Pancreas (tissue), 10 donors: ENCODE results near the gene MAP2K5. TPM values are rescaled to one million over a fixed set of nuclear protein-coding genes. Genes with fewer than 3 reads are reported as not detected.

Experiments used
- ATAC-seq, 4 donors: fragments of 200-7000 bp; cut with Tn5 transposase; one replicate each; pipeline versions ENCODE4 v1.8.0 to v1.9.1; 2020; ENCODE audit warnings: mild to moderate bottlenecking in 4 of 4, moderate library complexity in 4 of 4
- DNase-seq, 6 donors: peaks; one replicate each; pipeline ENCODE4 v3.0.0-alpha.2; 2020
- FAIRE-seq: peaks from 2 replicates; lab custom pipeline; 2012; peaks lifted over from hg19 to GRCh38; lab: Jason Lieb, UNC
- H3K27ac ChIP-seq, 4 donors: fragments of 200-600 bp; sonication (generic); 1 replicate in 3 of 4; 2 replicates in 1 of 4; pipeline versions ENCODE4 v1.5.0 to v1.8.0; 2020
- H3K27me3 ChIP-seq, 4 donors: fragments of 200-600 bp; one replicate each; pipeline ENCODE4 v1.8.0; 2021
- H3K36me3 ChIP-seq, 3 donors: fragments of 200-600 bp; sonication (generic) in 1 of 3; one replicate each; pipeline versions ENCODE4 v1.5.0 to v1.8.0; 2020 to 2021
- H3K4me1 ChIP-seq, 3 donors: fragments of 200-600 bp; one replicate each; pipeline ENCODE4 v1.8.0; 2021
- H3K4me3 ChIP-seq, 4 donors: fragments of 200-600 bp; sonication (generic) in 2 of 4; one replicate each; pipeline versions ENCODE4 v1.5.0 to v1.8.0; 2020 to 2021
- H3K9me3 ChIP-seq, 4 donors: fragments of 200-600 bp; one replicate each; pipeline ENCODE4 v1.8.0; 2021
- WGBS, 2 donors: extraction: QIAGEN DNeasy Blood & Tissue Kit; methylation state at CpG; one replicate each; pipeline ENCODE4 v1.1.7; 2013; 5-methylcytosine and 5-hydroxymethylcytosine counted together
- intact Hi-C, 3 donors: fragments of 100-400 bp; cut with DNase I; formaldehyde crosslinking; loops; one replicate each; pipeline versions ENCODE4 v1.11.1 to v1.14.2; 2022
- polyA plus RNA-seq, 2 donors: library from polyadenylated mRNA; stranded (reverse); fragments of 200-250 nt; gene quantifications; one replicate each; pipeline ENCODE4 v1.2.3, GENCODE V29; 2013
- total RNA-seq, 6 donors: library from RNA; stranded (reverse); fragmentation: NEBNext Ultra II Directional in 4 of 6; extraction: Animal tissue kit (Norgen Biotek cat#: 25700) in 4 of 6; gene quantifications; one replicate each; pipeline versions ENCODE4 v1.2.1 to v1.2.4, GENCODE V29; 2021 to 2023
- TF ChIP-seq, protein P1 (sequence below), 4 donors: fragments of 200-600 bp; sonication (generic) in 3 of 4; IDR thresholded peaks; one replicate each; pipeline versions ENCODE4 v1.5.0 to v1.8.0; 2021; ENCODE audit warnings: antibody characterized with exemption in 4 of 4
- donor health status: healthy with polysubstance abuse.
- donor health status: DM: no; HTN: no; CAD: no; lungs with moderate emphysema.
- donor health status: DM: no; HTN: no; CAD: no.
- donor health status: control.
- donor health status: control.
- donor health status: Bipolar disorder and iron deficiency.
- donor health status: DM: yes; HTN: yes; CAD: no.
- donor health status: DM: no; HTN: no; CAD: no.
- donor health status: DM: no; HTN: no; CAD: no.
- donor health status: DM: yes; HTN: yes; CAD: no.

Gene MAP2K5
- total and polyA plus RNA-seq, 8 donors: 5.5 to 14.8 (median 10.0) TPM

DNA sequence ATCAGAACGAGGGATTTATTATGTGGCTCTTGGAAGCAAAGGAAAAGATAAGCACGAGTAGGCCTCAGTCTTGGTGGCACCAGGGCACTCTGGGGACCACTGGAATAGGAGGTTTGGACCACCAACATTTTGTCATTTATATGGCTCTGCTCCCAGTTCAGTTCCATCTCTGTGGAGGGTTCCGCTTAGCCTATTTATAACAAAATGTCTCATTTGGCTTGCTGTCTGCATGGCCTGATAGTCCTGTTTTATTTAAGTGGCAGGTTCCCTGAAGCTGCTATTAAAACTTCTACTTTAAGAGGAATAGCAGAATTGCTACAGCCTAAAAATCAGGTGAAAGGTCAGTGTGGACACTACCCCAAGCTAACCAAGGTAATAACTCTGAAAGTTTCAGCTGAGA is 27.2 kb downstream of the MAP2K5 start:
- intact Hi-C loops: no loop called here
- H3K27ac ChIP-seq: no peak overlapping the region
- H3K4me1 ChIP-seq: no peaks in the 10 kb centered on the region
- TF ChIP-seq, protein P1, sequence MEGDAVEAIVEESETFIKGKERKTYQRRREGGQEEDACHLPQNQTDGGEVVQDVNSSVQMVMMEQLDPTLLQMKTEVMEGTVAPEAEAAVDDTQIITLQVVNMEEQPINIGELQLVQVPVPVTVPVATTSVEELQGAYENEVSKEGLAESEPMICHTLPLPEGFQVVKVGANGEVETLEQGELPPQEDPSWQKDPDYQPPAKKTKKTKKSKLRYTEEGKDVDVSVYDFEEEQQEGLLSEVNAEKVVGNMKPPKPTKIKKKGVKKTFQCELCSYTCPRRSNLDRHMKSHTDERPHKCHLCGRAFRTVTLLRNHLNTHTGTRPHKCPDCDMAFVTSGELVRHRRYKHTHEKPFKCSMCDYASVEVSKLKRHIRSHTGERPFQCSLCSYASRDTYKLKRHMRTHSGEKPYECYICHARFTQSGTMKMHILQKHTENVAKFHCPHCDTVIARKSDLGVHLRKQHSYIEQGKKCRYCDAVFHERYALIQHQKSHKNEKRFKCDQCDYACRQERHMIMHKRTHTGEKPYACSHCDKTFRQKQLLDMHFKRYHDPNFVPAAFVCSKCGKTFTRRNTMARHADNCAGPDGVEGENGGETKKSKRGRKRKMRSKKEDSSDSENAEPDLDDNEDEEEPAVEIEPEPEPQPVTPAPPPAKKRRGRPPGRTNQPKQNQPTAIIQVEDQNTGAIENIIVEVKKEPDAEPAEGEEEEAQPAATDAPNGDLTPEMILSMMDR (IDR thresholded peaks at IDR 0.05): no peak
- H3K4me3 ChIP-seq: no peak overlapping the region
- DNase-seq (no peak), ATAC-seq (no peak), FAIRE-seq (no peak)
- no peaks in the 10 kb centered on the region for H3K27me3 ChIP-seq
- no peaks in the 10 kb centered on the region for H3K9me3 ChIP-seq
- 90 to 92% methylated on average over 3 of the region's 3 CpGs for WGBS, 2 donors
- H3K36me3 ChIP-seq: no peaks in the 10 kb centered on the region

DNA sequence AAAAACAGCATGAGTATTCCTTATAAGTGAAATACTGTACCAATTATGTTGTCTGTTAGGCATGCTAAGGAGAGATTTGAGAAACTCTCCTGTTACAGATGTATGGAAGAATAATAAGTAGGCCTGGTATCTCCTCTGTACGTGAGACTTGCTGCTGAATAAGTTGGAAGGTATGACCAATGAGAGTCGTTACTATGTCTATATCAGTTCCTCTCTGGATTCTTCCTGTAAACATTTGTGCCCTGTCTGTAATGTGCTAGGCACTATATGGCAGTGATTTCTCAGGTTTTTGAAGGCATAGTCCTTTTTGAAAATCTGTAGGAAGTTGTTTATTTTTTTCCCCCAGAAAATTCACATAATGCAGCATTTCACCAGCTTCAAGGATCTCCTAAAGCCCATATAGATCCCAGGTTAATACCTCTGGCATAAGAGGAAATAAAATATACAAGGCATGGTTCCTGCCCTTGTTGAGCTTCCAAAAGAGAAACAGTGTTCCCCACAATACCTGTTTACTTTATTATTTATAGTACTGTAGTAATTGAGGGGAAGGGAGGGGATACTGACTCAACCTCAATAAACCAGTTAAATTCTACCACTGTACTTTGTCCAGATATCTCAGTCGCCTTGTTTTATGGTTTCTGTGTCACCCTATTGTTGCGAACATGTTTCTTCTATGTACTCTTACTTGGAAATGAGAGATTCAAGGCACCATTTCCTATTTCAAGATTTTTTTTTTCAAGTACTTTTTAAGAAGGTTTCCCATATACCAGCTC is 28.6 kb downstream of the MAP2K5 start:
- no peaks in the 10 kb centered on the region for H3K27me3 ChIP-seq
- DNase-seq (no peak), FAIRE-seq (peak; percentile 23), ATAC-seq (no peak)
- intact Hi-C loops: no loop called here
- no peak overlapping the region for H3K4me3 ChIP-seq
- no peak overlapping the region for H3K27ac ChIP-seq
- 95 to 98% methylated on average over 4 of the region's 4 CpGs for WGBS, 2 donors
- TF ChIP-seq, protein P1 (IDR thresholded peaks at IDR 0.05): no peak
- no peaks in the 10 kb centered on the region for H3K36me3 ChIP-seq
- H3K9me3 ChIP-seq: no peaks in the 10 kb centered on the region
- H3K4me1 ChIP-seq: no peaks in the 10 kb centered on the region

DNA sequence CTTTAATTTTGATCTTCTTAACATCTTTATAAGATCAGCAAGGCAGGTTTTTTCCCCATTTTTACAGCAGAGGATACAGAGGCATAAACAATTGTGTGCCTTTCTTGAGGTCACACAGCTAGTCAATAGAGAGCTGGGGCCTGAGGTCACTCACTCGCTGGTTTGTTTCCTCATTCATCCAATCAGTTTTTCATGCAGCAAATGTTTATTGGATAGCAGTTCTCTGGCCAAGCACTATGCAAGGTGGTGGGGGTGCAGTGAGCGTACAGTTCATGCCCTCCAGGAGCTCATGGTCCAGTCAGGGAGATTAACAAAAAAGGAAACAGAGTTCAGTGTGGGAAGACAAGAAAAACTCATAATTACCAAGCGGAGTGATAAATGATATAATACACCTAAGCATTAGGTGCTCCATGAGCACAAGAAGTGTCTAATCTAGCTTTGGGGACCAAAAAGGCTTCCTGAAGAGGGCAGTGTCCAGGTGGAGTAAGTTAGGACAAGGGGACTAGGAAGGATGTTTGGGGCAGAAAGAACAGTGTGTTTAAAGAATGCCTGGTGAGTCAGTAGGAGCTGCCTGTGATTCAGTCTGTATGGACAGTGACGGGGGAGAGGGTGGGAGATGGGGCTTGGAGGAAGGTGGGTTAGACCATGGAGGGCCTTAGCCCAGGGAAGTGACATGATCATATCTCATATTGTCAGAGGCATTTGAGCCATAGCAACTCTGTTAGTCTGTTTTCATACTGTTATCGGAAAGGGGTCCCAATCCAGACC is 29.3 kb downstream of the MAP2K5 start:
- Histone ChIP-seq H3K9me3 (no peaks in the 10 kb centered on the region), H3K36me3 (no peaks in the 10 kb centered on the region), H3K27ac (no peak overlapping the region), H3K27me3 (no peaks in the 10 kb centered on the region), H3K4me3 (no peak overlapping the region), H3K4me1 (no peaks in the 10 kb centered on the region)
- FAIRE-seq (no peak), ATAC-seq (no peak), DNase-seq (no peak)
- 94 to 96% methylated on average over 5 of the region's 5 CpGs for WGBS, 2 donors
- intact Hi-C loops: no loop called here
- TF ChIP-seq, protein P1 (IDR thresholded peaks at IDR 0.05): no peak

DNA sequence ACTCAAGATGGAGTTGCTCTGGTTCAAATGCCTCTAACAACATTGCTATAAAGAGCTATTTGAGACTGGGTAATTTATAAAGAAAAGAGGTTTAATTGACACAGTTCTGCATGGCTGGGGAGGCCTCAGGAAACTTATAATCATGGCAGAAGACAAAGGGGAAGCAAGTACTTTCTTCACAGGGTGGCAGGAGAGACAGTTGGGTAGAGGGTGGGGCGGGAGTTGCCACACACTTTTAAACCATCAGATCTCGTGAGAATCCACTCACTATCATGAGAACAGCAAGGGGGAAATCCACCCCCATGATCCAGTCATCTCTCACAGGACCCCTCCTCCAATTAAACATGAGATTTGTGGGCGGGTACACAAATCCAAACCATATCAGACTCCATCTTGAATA is 30.7 kb downstream of the MAP2K5 start:
- no peaks in the 10 kb centered on the region for H3K27me3 ChIP-seq
- H3K4me1 ChIP-seq: no peaks in the 10 kb centered on the region
- DNase-seq (no peak), ATAC-seq (no peak), FAIRE-seq (no peak)
- intact Hi-C loops: no loop called here
- no peak overlapping the region for H3K4me3 ChIP-seq
- 84 to 94% methylated on average over 3 of the region's 3 CpGs for WGBS, 2 donors
- no peaks in the 10 kb centered on the region for H3K9me3 ChIP-seq
- TF ChIP-seq, protein P1 (IDR thresholded peaks at IDR 0.05): no peak
- H3K27ac ChIP-seq: no peak overlapping the region
- H3K36me3 ChIP-seq: no peaks in the 10 kb centered on the region
